ENCODE results near the gene USH1G.
"Not testable (repeated sequence)": the region's sequence is repeated elsewhere in the genome, so short reads cannot be mapped to it uniquely, and the experiment has no call there.

Gene USH1G

GRCh38 chr17:74925242-74925641, 2.2 kb upstream of the USH1G start:
- DNase-seq, result no peak

- no peak for DNase-seq
These were observed 1.3 kb upstream of the USH1G start, which contains the start of gene OTOP2 for GRCh38 chr17:74924250-74924948. Gene OTOP2 (plus strand): TSS chr17:74924273. CDS start chr17:74924633, 360 bp downstream.

GRCh38 chr17:74923538-74924249, 639 bp upstream of the USH1G start:
- DNase-seq, result peak; percentile 34

GRCh38 chr17:74922172-74922571, 883 bp downstream of the USH1G start:
- DNase-seq, result no peak

GRCh38 chr17:74921769-74922168, 1.3 kb downstream of the USH1G start:
- no peak for DNase-seq

GRCh38 chr17:74921026-74921681, 1.9 kb downstream of the USH1G start:
- peak; percentile 35 for DNase-seq

GRCh38 chr17:74920642-74921025, 2.4 kb downstream of the USH1G start:
- no peak for DNase-seq

GRCh38 chr17:74920306-74920620, 2.8 kb downstream of the USH1G start:
- DNase-seq, result no peak

GRCh38 chr17:74919440-74920305, 3.4 kb downstream of the USH1G start:
- no peak for DNase-seq

GRCh38 chr17:74918906-74919305, 4.1 kb downstream of the USH1G start:
- DNase-seq, result no peak

GRCh38 chr17:74917430-74917829, 5.6 kb downstream of the USH1G start:
- no peak for DNase-seq

- DNase-seq, result no peak
These were observed 6.2 kb downstream of the USH1G start for GRCh38 chr17:74916851-74917199.

GRCh38 chr17:74916136-74916850, 6.8 kb downstream of the USH1G start:
- DNase-seq, result no peak

GRCh38 chr17:74911423-74911822, 11.6 kb downstream of the USH1G start:
- not testable (repeated sequence) for DNase-seq

GRCh38 chr17:74909097-74909496, 14.0 kb downstream of the USH1G start:
- not testable (repeated sequence) for DNase-seq

GRCh38 chr17:74907012-74907411, 16.0 kb downstream of the USH1G start:
- DNase-seq, result no peak

GRCh38 chr17:74906214-74906793, 16.8 kb downstream of the USH1G start:
- DNase-seq, result not testable (repeated sequence)

- no peak for DNase-seq
These were observed 18.2 kb downstream of the USH1G start for GRCh38 chr17:74904687-74905409.

GRCh38 chr17:74903671-74904070, 19.4 kb downstream of the USH1G start:
- DNase-seq, result no peak

GRCh38 chr17:74903034-74903433, 20.0 kb downstream of the USH1G start:
- DNase-seq, result no peak

- DNase-seq, result no peak
These were observed 21.5 kb downstream of the USH1G start for GRCh38 chr17:74901353-74902135.
